GM19395 (cell line): ENCODE data around the gene ZFYVE16.
"Not testable (repeated sequence)": the region's sequence is repeated elsewhere in the genome, so short reads cannot be mapped to it uniquely, and the experiment has no call there.

Experiments used
- ATAC-seq: cut with Tn5 transposase; IDR thresholded peaks from one replicate; pipeline ENCODE4 v1.9.1; 2021; ENCODE audit warnings: mild to moderate bottlenecking, moderate library complexity; ENCODE audit not compliant: unreplicated experiment

ZFYVE16 gene

GRCh38 chr5:80407735-80408483 is at the start of gene ZFYVE16:
Gene ZFYVE16 (plus strand): TSS chr5:80408064. CDS start chr5:80434148, 26,084 bp downstream.
- ATAC-seq, result peak; percentile 90

- no peak for ATAC-seq
These were observed 46.9 kb upstream of the ZFYVE16 start for GRCh38 chr5:80360914-80361444.

DNA sequence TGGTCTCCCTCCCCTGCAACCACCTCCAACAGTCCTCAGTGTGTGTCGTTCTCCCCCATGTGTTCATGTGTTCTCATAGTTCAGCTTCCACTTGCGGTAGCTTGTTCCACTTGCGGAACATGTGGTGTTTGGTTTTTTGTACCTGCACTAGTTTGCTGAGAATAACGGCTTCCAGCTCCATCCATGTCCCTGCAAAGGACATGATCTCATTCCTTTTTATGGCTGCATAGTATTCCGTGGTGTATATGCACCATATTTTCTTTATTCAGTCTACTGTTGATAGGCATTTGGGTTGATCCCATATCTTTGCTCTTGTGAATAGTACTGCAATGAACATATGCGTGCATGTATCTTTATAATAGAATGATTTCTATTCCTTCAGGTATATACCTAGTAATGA is 43.0 kb upstream of the ZFYVE16 start:
- ATAC-seq, result no peak

DNA sequence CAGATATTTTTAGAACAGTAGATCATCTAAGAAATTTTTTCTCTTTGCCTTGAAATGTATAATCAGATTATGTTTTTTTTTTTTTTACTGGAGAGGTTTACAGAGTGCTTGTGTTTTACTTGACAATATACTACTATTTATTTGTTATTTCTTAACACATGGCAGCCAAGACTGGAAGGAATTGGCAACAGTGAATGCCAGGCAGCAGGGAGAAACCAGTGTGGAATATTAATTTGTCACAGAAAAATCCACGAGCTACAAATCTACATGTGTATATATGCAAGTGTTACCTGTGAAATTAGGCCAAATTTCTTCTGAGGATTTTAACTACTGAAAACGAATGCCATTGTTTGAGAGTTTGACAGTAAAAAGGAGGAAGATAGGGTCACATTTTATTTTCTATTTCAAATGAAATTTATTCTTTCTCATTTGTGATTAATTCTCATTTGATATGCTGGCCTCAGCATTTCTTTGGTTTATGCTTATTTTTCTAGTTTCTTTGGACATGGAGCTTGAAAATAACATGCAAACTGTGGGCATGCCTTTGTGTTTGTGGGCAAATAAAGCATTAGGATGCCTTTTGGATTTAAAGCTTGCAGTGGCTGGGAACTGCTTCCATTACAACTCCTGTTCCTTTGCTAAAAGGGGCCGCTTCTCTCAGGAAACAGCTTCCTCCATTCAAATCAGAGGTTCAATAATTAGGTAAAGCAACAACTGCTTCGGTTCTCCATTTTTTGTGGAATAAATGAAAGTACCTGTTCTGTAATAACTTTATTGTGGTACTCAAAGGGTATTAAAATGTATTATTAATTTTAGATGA is 39.0 kb upstream of the ZFYVE16 start:
- no peak for ATAC-seq

DNA sequence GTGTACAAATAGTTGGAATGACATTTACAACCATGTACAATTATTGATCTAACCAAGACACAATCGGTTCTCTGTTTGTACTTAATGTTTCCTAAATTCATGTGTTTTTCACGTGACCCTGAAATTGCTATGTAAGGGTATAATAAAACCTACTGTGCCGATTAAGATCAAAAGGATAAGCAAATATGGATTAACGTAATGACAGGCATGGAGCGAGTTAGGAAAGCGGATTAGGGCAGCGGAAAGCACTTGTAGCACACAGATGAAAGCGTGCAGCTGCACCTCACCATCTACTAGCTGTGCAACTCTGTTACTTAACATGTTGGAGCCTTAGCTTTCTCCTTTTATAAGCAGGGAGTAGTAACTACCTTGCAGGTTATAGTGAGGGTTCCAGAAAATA is 38.3 kb upstream of the ZFYVE16 start:
- no peak for ATAC-seq

DNA sequence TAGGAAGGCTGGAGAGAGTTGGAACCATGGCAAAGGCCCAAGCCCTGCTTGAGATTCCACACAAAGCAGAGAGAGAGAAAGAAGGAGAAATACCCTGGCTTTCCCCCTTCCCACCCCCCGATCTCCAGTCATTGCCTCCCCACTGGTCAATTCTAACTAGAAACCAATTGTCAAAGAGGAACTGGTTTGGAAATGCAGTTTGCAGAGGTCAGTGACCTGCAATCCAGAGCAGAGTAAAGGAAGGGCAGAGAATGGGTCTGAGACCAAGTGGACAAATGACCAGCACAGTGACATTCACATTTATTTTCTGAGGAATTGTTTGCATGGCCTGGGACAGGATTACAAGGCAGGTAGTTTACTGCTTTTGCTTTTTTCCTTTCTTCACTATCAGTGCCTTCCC is 37.5 kb upstream of the ZFYVE16 start:
- ATAC-seq, result no peak

DNA sequence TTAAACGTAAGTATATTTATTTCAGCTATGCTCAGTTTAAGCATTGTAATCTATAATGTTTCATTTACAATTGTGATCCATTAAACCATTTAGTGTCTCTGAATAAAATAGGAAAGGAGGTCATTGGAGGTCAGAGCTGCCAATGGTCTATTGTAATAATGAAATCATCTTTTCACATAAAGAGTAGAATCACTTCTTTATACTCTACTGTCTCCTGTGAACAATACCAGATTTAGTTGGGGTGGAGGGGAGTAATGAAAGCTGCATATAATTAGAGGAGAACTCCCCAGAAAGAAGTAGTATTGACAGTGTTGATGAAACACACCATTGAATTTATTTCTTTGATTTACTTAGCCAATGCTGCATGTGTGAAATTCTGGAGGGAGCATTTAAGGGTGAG is 35.1 kb upstream of the ZFYVE16 start:
- ATAC-seq, result no peak

DNA sequence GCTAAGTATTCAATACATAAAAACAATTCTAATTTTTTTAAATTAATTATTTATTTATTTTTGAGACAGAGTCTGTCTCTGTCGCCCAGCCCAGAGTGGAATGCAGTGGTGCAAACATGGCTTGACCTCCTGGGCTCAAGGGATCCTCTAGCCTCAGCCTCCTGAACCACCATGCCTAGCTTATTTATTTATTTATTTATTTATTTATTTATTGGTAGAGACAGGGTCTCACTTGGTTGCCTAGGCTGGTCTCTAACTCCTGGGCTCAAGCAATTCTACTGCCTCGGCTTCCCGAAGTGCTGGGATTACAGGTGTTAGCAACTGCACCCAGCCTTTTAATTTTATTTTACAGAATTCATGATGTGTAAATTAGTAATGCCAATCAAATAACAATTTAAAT is 33.7 kb upstream of the ZFYVE16 start:
- ATAC-seq, result no peak

DNA sequence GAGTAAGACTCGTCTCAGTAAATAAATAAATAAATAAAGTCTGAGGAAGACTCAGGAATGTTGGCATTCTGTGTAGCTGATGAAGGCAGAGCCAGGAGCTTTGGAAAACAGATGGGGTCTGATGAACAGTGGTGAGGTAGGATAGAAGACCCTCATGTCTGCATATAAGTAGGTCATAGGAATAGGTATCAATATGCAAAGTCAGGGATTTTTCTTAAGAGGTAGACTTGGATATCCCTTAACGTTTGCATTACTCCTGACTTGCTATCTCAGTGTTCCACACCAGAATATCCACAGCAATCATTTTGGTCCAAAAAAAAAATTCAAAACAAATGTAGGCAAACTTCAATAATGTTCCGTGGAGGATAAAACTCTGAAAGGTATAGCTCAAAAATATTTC is 31.3 kb upstream of the ZFYVE16 start:
- no peak for ATAC-seq

- no peak for ATAC-seq
These were observed 25.4 kb upstream of the ZFYVE16 start for GRCh38 chr5:80382488-80382887.

DNA sequence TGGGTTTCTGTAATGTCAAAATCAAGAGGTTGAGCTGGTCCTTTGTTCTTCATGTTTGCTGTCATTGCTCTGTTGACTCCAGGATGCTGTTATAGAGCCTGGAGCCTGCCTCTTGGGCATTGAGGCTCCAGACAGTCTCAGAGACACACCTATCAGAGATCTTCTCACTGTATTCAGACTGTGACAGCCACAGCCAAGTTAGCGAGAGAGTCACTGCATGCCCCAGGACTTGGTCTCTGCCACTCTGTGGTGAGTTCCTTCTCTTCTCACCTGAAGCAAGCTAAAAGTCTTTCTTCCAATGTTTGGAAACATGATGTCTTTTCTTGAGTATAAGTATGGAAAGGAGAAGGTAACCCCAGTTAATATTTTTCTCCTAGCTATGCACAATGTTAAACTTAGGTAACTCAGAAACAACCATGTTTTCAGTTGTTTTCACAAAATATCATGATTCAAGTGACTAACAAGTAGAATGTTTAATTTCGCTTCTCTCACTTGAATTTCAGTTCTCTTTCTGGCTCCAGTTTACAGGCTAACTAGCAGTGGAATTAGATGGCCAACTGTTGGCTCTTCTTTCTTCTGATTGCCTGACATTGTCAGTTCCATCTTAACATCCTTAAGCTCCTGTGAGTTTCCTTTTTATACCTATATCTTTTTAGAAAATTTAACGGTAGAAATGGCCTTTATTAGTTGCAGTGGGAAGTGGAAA is 20.6 kb upstream of the ZFYVE16 start:
- ATAC-seq, result peak; percentile 80

DNA sequence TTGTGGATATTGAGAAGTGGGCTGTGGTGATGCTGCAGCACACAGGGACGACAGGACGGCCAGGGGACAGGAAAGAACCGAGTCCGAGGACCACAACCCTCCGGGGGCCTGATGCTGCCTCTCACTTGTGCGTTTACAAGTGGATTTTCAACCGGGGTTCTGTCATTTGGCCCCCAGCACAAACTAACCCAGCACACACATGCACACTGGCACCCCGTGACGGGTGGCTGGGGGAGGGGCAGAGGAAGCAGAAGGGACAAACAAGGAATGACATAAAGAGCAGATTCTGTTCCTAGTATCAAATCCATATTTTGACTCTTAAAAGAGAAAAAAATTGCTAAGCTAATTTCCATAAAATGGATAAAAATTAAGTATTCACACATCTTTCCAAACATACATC is 18.3 kb upstream of the ZFYVE16 start:
- ATAC-seq, result no peak

GRCh38 chr5:80390413-80390812 is 17.5 kb upstream of the ZFYVE16 start:
- not testable (repeated sequence) for ATAC-seq

- not testable (repeated sequence) for ATAC-seq
These were observed 16.6 kb upstream of the ZFYVE16 start for GRCh38 chr5:80391267-80391666.

DNA sequence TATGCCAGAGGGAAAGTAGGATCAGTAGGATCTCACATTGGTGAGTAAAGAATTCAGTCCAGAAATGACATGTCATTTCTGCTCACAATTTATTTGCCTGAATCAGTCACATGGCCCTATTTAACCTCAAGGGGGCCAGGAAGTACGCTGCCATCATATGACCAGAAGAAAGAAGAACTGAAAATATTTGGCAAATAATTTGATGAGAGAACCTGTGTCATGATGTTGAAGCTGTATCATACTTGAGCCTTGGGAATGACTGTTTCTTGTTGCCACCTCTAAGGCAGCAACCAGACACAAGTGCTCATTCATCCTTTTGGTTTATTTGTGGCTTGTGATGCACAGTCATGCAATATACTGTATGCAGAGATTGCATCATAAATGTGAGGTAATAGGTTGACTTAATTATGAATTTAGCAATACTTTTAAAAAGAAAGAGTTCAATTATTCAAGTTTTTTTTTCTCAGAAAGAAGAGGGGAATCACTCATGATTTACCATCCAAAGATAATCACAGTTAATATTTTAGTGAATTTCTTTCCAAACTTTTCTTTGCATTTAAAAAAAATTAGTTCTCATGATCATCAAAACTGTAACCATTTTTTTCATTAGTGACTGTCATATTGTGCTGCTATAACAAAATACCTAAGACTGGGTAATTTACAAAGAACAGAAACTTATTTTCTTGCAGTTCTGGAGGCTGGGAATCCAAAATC is 8.2 kb upstream of the ZFYVE16 start:
- peak; percentile 86 for ATAC-seq

DNA sequence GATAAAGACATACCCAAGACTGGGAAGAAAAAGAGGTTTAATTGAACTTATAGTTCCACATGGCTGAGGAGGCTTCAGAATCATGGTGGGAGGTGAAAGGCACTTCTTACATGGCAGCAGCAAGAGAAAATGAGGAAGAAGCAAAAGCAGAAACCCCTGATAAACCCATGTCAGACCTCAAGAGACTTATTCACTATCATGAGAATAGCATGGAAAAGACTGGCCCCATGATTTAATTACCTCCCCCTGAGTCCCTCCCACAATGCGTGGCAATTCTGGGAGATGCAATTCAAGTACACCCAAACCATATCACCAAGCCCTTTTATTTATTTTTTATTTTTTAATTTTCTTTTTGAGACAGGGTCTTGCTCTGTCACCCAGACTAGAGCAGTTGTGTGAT is 7.5 kb upstream of the ZFYVE16 start:
- not testable (repeated sequence) for ATAC-seq

- ATAC-seq, result no peak
These were observed 4.1 kb upstream of the ZFYVE16 start for GRCh38 chr5:80403782-80404181.

DNA sequence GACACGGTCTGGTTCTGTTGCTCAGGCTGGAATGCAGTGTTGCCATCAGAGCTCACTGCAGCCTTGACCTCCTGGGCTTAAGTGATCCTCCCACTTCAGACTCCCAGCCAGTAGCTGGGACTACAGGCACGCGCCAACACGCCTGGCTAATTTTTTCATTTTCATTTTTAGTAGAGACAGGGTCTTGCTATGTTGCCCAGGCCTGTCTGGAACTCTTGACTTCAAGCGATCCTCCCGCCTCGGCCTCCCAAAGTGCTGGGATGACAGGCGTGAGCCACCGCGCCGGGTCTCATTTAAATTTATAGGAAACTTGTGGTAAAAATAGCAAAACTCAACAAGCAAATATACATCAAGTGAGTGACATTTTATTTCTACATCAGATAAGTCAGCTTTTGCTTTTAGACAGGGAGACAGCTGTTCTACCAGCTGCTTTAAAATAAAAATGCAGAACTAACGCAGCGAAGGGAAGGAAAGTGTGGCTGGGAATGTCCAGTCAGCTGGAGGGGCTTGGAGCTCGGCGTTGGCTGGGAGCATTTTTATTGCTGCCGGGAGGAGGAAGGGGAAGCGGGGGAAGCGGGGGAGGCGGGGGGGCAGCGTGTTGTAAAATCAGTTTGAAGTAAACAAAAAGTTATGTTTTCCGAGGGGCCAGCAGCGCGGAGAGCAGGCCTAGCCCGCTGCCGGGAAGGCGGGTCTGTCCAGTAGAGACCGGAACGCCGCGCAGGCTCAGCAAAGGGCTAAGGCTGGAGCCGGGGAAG is 707 bp upstream of the ZFYVE16 start:
- ATAC-seq, result peak; percentile 48

DNA sequence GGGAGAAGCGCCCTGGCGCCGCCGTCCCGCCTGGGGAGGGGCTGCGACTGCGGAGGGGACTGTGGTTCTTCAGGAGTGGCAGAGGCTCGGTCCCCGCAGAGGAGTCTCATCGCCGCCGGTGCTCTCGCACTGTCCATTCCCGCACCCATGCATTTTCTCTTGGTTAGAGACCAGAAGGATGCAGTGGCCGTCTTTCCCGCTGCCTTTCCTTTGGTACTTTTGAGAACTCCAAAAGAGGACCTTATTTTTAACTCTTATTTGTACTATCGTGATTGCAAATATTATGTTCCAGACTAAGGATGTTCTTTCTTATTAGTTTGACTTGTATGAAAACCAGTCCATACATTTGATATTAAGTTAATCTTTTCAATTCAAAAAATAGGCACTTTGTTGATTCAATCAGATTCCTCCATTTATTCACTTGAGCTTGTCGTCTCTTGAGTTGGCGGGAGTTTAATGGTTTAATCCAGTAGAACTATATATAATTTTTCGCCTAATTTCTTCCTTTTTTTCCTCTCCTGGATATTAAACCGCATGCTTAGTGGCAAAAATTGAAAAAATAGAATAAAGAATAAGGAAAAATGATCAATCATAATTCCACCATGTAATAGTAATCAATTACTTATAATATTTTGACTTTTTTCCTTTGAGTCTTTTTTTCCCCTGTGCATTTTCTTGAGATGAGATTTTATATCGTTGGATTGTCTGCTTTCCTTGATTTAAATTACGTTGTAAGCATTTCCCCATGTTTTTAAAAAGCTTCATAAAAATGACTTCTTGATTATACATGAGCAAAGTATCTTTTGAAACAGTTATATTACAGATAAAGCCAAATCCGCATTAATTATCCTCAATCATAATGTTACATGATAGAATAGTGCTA is 861 bp downstream of the ZFYVE16 start:
- ATAC-seq, result peak; percentile 62
